ENCODE results near the gene CYP4F8.

CYP4F8 gene

DNA sequence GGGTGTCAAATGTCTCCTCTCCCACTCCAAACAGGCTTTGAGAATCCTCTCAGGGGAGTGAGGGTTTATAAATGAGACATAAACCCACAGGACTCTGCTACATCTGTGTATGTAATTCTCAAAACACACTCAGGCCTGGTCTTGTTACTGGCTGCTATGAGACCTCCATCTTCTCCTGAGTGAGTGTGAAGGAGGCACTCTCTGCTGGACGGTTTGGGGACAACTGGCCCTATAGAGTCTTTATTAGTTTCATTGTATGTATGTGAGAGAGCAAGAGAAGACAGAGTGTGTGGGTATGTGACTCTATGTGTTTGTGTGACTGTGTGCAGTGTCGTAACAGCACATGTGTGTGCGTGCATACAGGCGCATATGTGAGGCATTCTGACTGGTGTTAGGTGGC is 48.2 kb downstream of the CYP4F8 start:
- H3K4me3 ChIP-seq (ENCODE audit: control insufficient read depth in 1 of 7, extremely low read depth in 1 of 7, insufficient read depth in 4 of 7, low read depth in 2 of 7, low read length in 6 of 7), result no peak overlapping the region
- CTCF ChIA-PET, result no interaction called here
- DNase-seq, result no peak
- H3K9me3 ChIP-seq (ENCODE audit: control extremely low read depth in 1 of 5, control insufficient read depth in 4 of 5, insufficient read depth in 2 of 5, low read depth in 1 of 5, low read length in 4 of 5), result peaks cover 0 to 3% (median 0%) of the 10 kb centered on the region in 5 experiments
- H3K27ac ChIP-seq (ENCODE audit: insufficient read depth in 1 of 2, low read depth in 1 of 2, low read length in 2 of 2, poor library complexity in 1 of 2, severe bottlenecking in 2 of 2), result no peak overlapping the region
- H3K27me3 ChIP-seq (replicated peaks in 2 of 5; ENCODE audit: control insufficient read depth in 4 of 5, insufficient read depth in 5 of 5, low read length in 4 of 5), result peaks cover 0 to 28% (median 0%) of the 10 kb centered on the region in 5 experiments
- no peaks in the 10 kb centered on the region for H3K36me3 ChIP-seq (ENCODE audit: control insufficient read depth in 4 of 4, insufficient read depth in 4 of 4, low read length in 3 of 4)
- WGBS (ENCODE audit: insufficient coverage), result 79% methylated on average over 4 of the region's 4 CpGs
- POLR2A ChIA-PET, result interaction anchor here (0.6 kb wide), 1 partner anchor 60 kb away, joined by 3 read pairs; no protein-coding TSS in a partner anchor
- no peaks in the 10 kb centered on the region for H3K4me1 ChIP-seq (ENCODE audit: control extremely low read depth in 1 of 4, control insufficient read depth in 4 of 4, insufficient read depth in 4 of 4, low read length in 3 of 4)

DNA sequence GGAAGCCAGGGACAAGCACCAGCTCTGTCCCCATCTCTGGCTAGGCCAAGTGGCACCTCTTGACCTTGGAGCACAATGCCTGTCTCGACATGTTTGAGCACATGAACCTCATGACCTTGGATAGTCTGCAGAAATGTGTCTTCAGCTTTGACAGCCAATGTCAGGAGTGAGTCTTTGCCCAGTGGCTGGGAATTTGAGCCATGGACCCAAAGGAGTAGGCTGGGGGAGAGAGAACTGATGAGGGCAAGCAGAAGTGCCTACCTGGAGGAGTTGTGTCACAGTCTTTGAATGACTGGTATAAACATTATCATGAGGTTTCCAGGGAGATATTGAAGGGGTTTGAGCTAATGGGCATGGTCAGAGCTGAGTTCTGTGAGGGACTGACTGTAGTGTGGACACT is 51.2 kb downstream of the CYP4F8 start:
- Histone ChIP-seq H3K4me3 (ENCODE audit: control insufficient read depth in 1 of 7, extremely low read depth in 1 of 7, insufficient read depth in 4 of 7, low read depth in 2 of 7, low read length in 6 of 7) (no peak overlapping the region), H3K27me3 (replicated peaks in 2 of 5; ENCODE audit: control insufficient read depth in 4 of 5, insufficient read depth in 5 of 5, low read length in 4 of 5) (peaks cover 0 to 27% (median 0%) of the 10 kb centered on the region in 5 experiments), H3K36me3 (ENCODE audit: control insufficient read depth in 4 of 4, insufficient read depth in 4 of 4, low read length in 3 of 4) (no peaks in the 10 kb centered on the region), H3K9me3 (ENCODE audit: control extremely low read depth in 1 of 5, control insufficient read depth in 4 of 5, insufficient read depth in 2 of 5, low read depth in 1 of 5, low read length in 4 of 5) (peaks cover 0 to 3% (median 0%) of the 10 kb centered on the region in 5 experiments), H3K27ac (ENCODE audit: insufficient read depth in 1 of 2, low read depth in 1 of 2, low read length in 2 of 2, poor library complexity in 1 of 2, severe bottlenecking in 2 of 2) (no peak overlapping the region), H3K4me1 (ENCODE audit: control extremely low read depth in 1 of 4, control insufficient read depth in 4 of 4, insufficient read depth in 4 of 4, low read length in 3 of 4) (no peaks in the 10 kb centered on the region)
- POLR2A ChIA-PET, result no interaction called here
- 38% methylated on average over 1 of the region's 1 CpG for WGBS (ENCODE audit: insufficient coverage)
- CTCF ChIA-PET, result no interaction called here
- DNase-seq, result no peak

DNA sequence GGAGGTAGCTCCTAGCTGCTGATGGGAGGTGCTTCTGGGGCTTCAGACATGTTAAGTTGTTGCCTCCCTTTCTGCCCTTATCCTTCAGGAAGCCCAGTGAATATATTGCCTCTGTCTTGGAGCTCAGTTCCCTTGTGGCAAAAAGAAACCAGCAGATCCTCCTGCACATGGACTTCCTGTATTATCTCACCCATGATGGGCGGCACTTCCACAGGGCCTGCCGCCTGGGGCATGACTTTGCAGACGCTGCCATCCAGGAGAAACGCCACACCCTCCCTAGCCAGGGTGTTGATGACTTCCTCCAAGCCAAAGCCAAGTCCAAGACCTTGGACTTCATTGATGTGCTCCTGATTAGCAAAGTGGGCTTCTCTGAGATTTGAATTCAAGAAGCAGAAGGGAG is 51.9 kb downstream of the CYP4F8 start:
- CTCF ChIA-PET, result interaction anchor here (0.7 kb wide), 1 partner anchor 11 kb away, joined by 3 read pairs; no protein-coding TSS in a partner anchor
- H3K4me1 ChIP-seq (ENCODE audit: control extremely low read depth in 1 of 4, control insufficient read depth in 4 of 4, insufficient read depth in 4 of 4, low read length in 3 of 4), result no peaks in the 10 kb centered on the region

GRCh38 chr19:15669440-15669839 is 54.4 kb downstream of the CYP4F8 start:
- Histone ChIP-seq H3K4me3 (ENCODE audit: control insufficient read depth in 1 of 7, extremely low read depth in 1 of 7, insufficient read depth in 4 of 7, low read depth in 2 of 7, low read length in 6 of 7) (no peak overlapping the region), H3K9me3 (ENCODE audit: control extremely low read depth in 1 of 5, control insufficient read depth in 4 of 5, insufficient read depth in 2 of 5, low read depth in 1 of 5, low read length in 4 of 5) (no peaks in the 10 kb centered on the region), H3K27ac (ENCODE audit: insufficient read depth in 1 of 2, low read depth in 1 of 2, low read length in 2 of 2, poor library complexity in 1 of 2, severe bottlenecking in 2 of 2) (no peak overlapping the region), H3K4me1 (ENCODE audit: control extremely low read depth in 1 of 4, control insufficient read depth in 4 of 4, insufficient read depth in 4 of 4, low read length in 3 of 4) (peaks cover 0 to 3% (median 0%) of the 10 kb centered on the region in 4 experiments), H3K27me3 (replicated peaks in 2 of 5; ENCODE audit: control insufficient read depth in 4 of 5, insufficient read depth in 5 of 5, low read length in 4 of 5) (peaks cover 0 to 20% (median 0%) of the 10 kb centered on the region in 5 experiments), H3K36me3 (ENCODE audit: control insufficient read depth in 4 of 4, insufficient read depth in 4 of 4, low read length in 3 of 4) (no peaks in the 10 kb centered on the region)
- WGBS (ENCODE audit: insufficient coverage), result 56% methylated on average over 3 of the region's 3 CpGs
- CTCF ChIA-PET, result no interaction called here
- no peak for DNase-seq
- POLR2A ChIA-PET, result no interaction called here

More for the DNA sequence above, 51.9 kb downstream of the CYP4F8 start:
- Histone ChIP-seq H3K27me3 (replicated peaks in 2 of 5; ENCODE audit: control insufficient read depth in 4 of 5, insufficient read depth in 5 of 5, low read length in 4 of 5) (peaks cover 0 to 27% (median 0%) of the 10 kb centered on the region in 5 experiments), H3K36me3 (ENCODE audit: control insufficient read depth in 4 of 4, insufficient read depth in 4 of 4, low read length in 3 of 4) (no peaks in the 10 kb centered on the region), H3K9me3 (ENCODE audit: control extremely low read depth in 1 of 5, control insufficient read depth in 4 of 5, insufficient read depth in 2 of 5, low read depth in 1 of 5, low read length in 4 of 5) (peaks cover 0 to 3% (median 0%) of the 10 kb centered on the region in 5 experiments), H3K4me3 (ENCODE audit: control insufficient read depth in 1 of 7, extremely low read depth in 1 of 7, insufficient read depth in 4 of 7, low read depth in 2 of 7, low read length in 6 of 7) (no peak overlapping the region), H3K27ac (ENCODE audit: insufficient read depth in 1 of 2, low read depth in 1 of 2, low read length in 2 of 2, poor library complexity in 1 of 2, severe bottlenecking in 2 of 2) (no peak overlapping the region)
- WGBS (ENCODE audit: insufficient coverage), result 25% methylated on average over 3 of the region's 4 CpGs
- peak in 2 of 3 donors; percentile 10 to 11 for DNase-seq
- POLR2A ChIA-PET, result no interaction called here

DNA sequence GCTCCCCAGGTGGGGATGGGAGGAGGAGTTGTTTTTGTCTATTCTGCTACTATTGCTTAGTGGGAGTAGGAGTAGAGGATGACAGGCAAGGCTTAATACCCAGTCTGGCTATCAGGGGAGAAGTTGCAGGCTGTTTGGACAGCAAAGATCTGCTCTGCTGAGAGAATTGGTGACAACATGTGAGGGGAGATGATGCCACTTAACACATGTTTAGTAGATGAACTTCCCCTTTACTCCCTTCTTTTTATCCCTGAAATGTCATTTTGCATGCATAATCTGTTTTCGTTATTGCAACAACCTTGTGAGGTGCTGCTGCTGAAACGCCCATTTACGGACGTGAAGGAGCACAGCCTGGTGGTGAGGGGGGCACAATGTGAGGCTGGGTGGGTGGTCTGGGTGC is 54.9 kb downstream of the CYP4F8 start:
- 86% methylated on average over 3 of the region's 4 CpGs for WGBS (ENCODE audit: insufficient coverage)
- CTCF ChIA-PET, result no interaction called here
- no peak overlapping the region for H3K27ac ChIP-seq (ENCODE audit: insufficient read depth in 1 of 2, low read depth in 1 of 2, low read length in 2 of 2, poor library complexity in 1 of 2, severe bottlenecking in 2 of 2)

GRCh38 chr19:15671237-15671821 is 56.3 kb downstream of the CYP4F8 start:
- Histone ChIP-seq H3K4me3 (ENCODE audit: control insufficient read depth in 1 of 7, extremely low read depth in 1 of 7, insufficient read depth in 4 of 7, low read depth in 2 of 7, low read length in 6 of 7) (no peak overlapping the region), H3K9me3 (ENCODE audit: control extremely low read depth in 1 of 5, control insufficient read depth in 4 of 5, insufficient read depth in 2 of 5, low read depth in 1 of 5, low read length in 4 of 5) (no peaks in the 10 kb centered on the region), H3K27ac (ENCODE audit: insufficient read depth in 1 of 2, low read depth in 1 of 2, low read length in 2 of 2, poor library complexity in 1 of 2, severe bottlenecking in 2 of 2) (no peak overlapping the region), H3K36me3 (ENCODE audit: control insufficient read depth in 4 of 4, insufficient read depth in 4 of 4, low read length in 3 of 4) (no peaks in the 10 kb centered on the region), H3K27me3 (replicated peaks in 2 of 5; ENCODE audit: control insufficient read depth in 4 of 5, insufficient read depth in 5 of 5, low read length in 4 of 5) (peaks cover 0 to 10% (median 0%) of the 10 kb centered on the region in 5 experiments), H3K4me1 (ENCODE audit: control extremely low read depth in 1 of 4, control insufficient read depth in 4 of 4, insufficient read depth in 4 of 4, low read length in 3 of 4) (peaks cover 0 to 5% (median 2%) of the 10 kb centered on the region in 4 experiments)
- ChIA-PET POLR2A (interaction anchor here (0.6 kb wide), 1 partner anchor 292 kb away, joined by 3 read pairs; no protein-coding TSS in a partner anchor), CTCF (interaction anchor here (0.6 kb wide), 1 partner anchor 286 kb away, joined by 3 read pairs; no protein-coding TSS in a partner anchor)
- no peak for DNase-seq
- 92% methylated on average over 5 of the region's 5 CpGs for whole genome bisulfite sequencing (ENCODE audit: insufficient coverage)

More for the DNA sequence above, 54.9 kb downstream of the CYP4F8 start:
- no peaks in the 10 kb centered on the region for H3K36me3 ChIP-seq (ENCODE audit: control insufficient read depth in 4 of 4, insufficient read depth in 4 of 4, low read length in 3 of 4)
- POLR2A ChIA-PET, result no interaction called here
- peaks cover 0 to 17% (median 0%) of the 10 kb centered on the region in 5 experiments for H3K27me3 ChIP-seq (replicated peaks in 2 of 5; ENCODE audit: control insufficient read depth in 4 of 5, insufficient read depth in 5 of 5, low read length in 4 of 5)
- H3K9me3 ChIP-seq (ENCODE audit: control extremely low read depth in 1 of 5, control insufficient read depth in 4 of 5, insufficient read depth in 2 of 5, low read depth in 1 of 5, low read length in 4 of 5), result no peaks in the 10 kb centered on the region
- peaks cover 0 to 3% (median 0%) of the 10 kb centered on the region in 4 experiments for H3K4me1 ChIP-seq (ENCODE audit: control extremely low read depth in 1 of 4, control insufficient read depth in 4 of 4, insufficient read depth in 4 of 4, low read length in 3 of 4)
- no peak overlapping the region for H3K4me3 ChIP-seq (ENCODE audit: control insufficient read depth in 1 of 7, extremely low read depth in 1 of 7, insufficient read depth in 4 of 7, low read depth in 2 of 7, low read length in 6 of 7)
- DNase-seq, result no peak

- ChIA-PET POLR2A (interaction anchor here (0.6 kb wide), 1 partner anchor 291 kb away, joined by 3 read pairs; no protein-coding TSS in a partner anchor), CTCF (interaction anchor here (0.6 kb wide), 1 partner anchor 285 kb away, joined by 3 read pairs; no protein-coding TSS in a partner anchor)
- no peak for DNase-seq
- WGBS (ENCODE audit: insufficient coverage), result 69% methylated on average over 10 of the region's 10 CpGs
- no peaks in the 10 kb centered on the region for H3K9me3 ChIP-seq (ENCODE audit: control extremely low read depth in 1 of 5, control insufficient read depth in 4 of 5, insufficient read depth in 2 of 5, low read depth in 1 of 5, low read length in 4 of 5)
- no peak overlapping the region for H3K27ac ChIP-seq (ENCODE audit: insufficient read depth in 1 of 2, low read depth in 1 of 2, low read length in 2 of 2, poor library complexity in 1 of 2, severe bottlenecking in 2 of 2)
- H3K36me3 ChIP-seq (ENCODE audit: control insufficient read depth in 4 of 4, insufficient read depth in 4 of 4, low read length in 3 of 4), result no peaks in the 10 kb centered on the region
- no peak overlapping the region for H3K4me3 ChIP-seq (ENCODE audit: control insufficient read depth in 1 of 7, extremely low read depth in 1 of 7, insufficient read depth in 4 of 7, low read depth in 2 of 7, low read length in 6 of 7)
- H3K4me1 ChIP-seq (ENCODE audit: control extremely low read depth in 1 of 4, control insufficient read depth in 4 of 4, insufficient read depth in 4 of 4, low read length in 3 of 4), result peaks cover 0 to 5% (median 2%) of the 10 kb centered on the region in 4 experiments
- peaks cover 0 to 10% (median 0%) of the 10 kb centered on the region in 5 experiments for H3K27me3 ChIP-seq (replicated peaks in 2 of 5; ENCODE audit: control insufficient read depth in 4 of 5, insufficient read depth in 5 of 5, low read length in 4 of 5)
Observed at GRCh38 chr19:15671891-15672579, 57.0 kb downstream of the CYP4F8 start.
